Vagina (tissue), 2 donors: ENCODE data around the gene HAO1. TPM values are rescaled to one million over a fixed set of nuclear protein-coding genes. Genes with fewer than 3 reads are reported as not detected.

Source experiments
- DNase-seq, 2 donors: peaks; one replicate each; pipeline ENCODE4 v3.0.0-alpha.2; 2017; ENCODE audit errors: extremely low spot score in 2 of 2
- H3K27ac ChIP-seq: fragments of 200-600 bp; sonication (generic); one replicate; pipeline ENCODE4 v1.5.1; 2019
- H3K27me3 ChIP-seq: fragments of 200-600 bp; sonication (generic); one replicate; pipeline ENCODE4 v1.5.1; 2019
- H3K36me3 ChIP-seq, 2 donors: fragments of 200-600 bp; sonication (generic); one replicate each; pipeline ENCODE4 v1.5.1; 2017 to 2019
- H3K4me1 ChIP-seq: fragments of 200-600 bp; sonication (generic); one replicate; pipeline ENCODE4 v1.5.1; 2019
- H3K4me3 ChIP-seq, 2 donors: fragments of 200-600 bp; sonication (generic); 1 replicate in 1 of 2; 2 replicates in 1 of 2; pipeline ENCODE4 v1.5.1; 2016 to 2019
- H3K9me3 ChIP-seq: fragments of 200-600 bp; sonication (generic); one replicate; pipeline ENCODE4 v1.5.1; 2019
- POLR2A ChIP-seq, 2 donors: fragments of 450-650 bp; IDR thresholded peaks; one replicate each; pipeline ENCODE4 v1.6.1; 2017; ENCODE audit warnings: antibody characterized with exemption in 2 of 2, mild to moderate bottlenecking in 2 of 2, moderate library complexity in 2 of 2
- POLR2AphosphoS5 ChIP-seq, 2 donors: sonication (generic); formaldehyde crosslinking; IDR thresholded peaks; one replicate each; pipeline ENCODE4 v1.9.0; 2017; ENCODE audit warnings: antibody characterized with exemption in 2 of 2, mild to moderate bottlenecking in 2 of 2, low read depth in 1 of 2; ENCODE audit not compliant: insufficient read depth in 1 of 2
- intact Hi-C: fragments of 100-400 bp; cut with DNase I; formaldehyde crosslinking; loops from one replicate; pipeline ENCODE4 v1.15.1; 2023
- total RNA-seq: library from RNA; depleted of rRNA; stranded (reverse); fragments of >200 nt; gene quantifications from one replicate; pipeline ENCODE4 v1.2.3, GENCODE V29; 2016
- TF ChIP-seq, protein P1 (sequence below), 3 experiments: fragments of 450-650 bp in 2 of 3; fragments of 200-600 bp in 1 of 3; sonication (generic) in 1 of 3; IDR thresholded peaks; one replicate each; pipeline ENCODE4 v1.5.1; 2017 to 2019; ENCODE audit warnings: antibody characterized with exemption in 3 of 3, mild to moderate bottlenecking in 2 of 3, moderate library complexity in 2 of 3

The HAO1 gene
- total RNA-seq, 1 donor from 2014 or later = not detected

DNA sequence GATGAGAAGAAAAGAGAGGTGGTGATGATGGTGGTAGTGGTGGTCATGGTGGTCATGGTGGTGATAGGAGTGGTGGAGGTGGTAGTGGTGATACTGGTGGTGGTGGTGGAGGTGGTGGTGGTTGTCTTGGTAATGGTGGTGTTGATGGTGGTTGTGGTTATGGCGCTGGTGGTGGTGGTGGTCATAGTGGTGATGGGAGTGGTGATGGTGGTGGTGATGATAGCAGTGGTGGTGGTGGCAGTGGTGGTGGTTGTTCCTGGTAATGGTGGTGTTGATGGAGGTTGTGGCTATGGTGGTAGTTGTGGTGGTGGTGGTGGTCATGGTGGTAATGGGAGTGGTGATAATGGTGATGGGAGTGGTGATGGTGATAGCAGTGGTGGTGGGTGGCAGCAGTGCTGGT lies 36.8 kb downstream of the HAO1 start:
- Histone ChIP-seq H3K4me3 (no peak overlapping the region), H3K36me3 (no peaks in the 10 kb centered on the region), H3K27ac (no peak overlapping the region), H3K27me3 (no peaks in the 10 kb centered on the region), H3K4me1 (no peaks in the 10 kb centered on the region), H3K9me3 (no peaks in the 10 kb centered on the region)
- intact Hi-C loops = no loop called here
- TF ChIP-seq, protein P1, sequence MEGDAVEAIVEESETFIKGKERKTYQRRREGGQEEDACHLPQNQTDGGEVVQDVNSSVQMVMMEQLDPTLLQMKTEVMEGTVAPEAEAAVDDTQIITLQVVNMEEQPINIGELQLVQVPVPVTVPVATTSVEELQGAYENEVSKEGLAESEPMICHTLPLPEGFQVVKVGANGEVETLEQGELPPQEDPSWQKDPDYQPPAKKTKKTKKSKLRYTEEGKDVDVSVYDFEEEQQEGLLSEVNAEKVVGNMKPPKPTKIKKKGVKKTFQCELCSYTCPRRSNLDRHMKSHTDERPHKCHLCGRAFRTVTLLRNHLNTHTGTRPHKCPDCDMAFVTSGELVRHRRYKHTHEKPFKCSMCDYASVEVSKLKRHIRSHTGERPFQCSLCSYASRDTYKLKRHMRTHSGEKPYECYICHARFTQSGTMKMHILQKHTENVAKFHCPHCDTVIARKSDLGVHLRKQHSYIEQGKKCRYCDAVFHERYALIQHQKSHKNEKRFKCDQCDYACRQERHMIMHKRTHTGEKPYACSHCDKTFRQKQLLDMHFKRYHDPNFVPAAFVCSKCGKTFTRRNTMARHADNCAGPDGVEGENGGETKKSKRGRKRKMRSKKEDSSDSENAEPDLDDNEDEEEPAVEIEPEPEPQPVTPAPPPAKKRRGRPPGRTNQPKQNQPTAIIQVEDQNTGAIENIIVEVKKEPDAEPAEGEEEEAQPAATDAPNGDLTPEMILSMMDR (IDR thresholded peaks at IDR 0.05) = no peak
- no peak for TF ChIP-seq POLR2AphosphoS5 (IDR thresholded peaks at IDR 0.05; ENCODE audit: insufficient read depth in 1 of 2, low read depth in 1 of 2)
- no peak for TF ChIP-seq POLR2A (IDR thresholded peaks at IDR 0.05)
- no peak for DNase-seq

DNA sequence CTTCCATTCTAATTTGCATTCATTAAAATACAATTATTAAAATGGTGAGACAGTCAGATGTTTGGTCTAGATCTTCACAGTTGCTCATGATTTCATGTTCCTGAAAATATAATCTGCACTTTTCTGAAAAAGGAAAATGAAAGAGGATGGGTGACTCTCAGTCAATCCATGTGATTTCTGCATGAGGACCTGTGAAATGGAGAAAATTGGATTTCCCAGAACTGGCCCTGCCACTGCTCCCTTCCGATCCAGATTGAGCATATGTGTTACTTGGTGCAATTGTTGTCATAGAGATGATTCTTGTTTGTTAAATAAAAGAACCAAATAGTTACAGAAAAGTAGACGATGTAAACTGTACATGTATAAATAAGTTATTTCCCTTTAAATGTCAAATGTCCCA lies 37.4 kb downstream of the HAO1 start:
- DNase-seq = no peak
- no peak overlapping the region for H3K27ac ChIP-seq
- H3K27me3 ChIP-seq = no peaks in the 10 kb centered on the region
- intact Hi-C loops = no loop called here
- no peaks in the 10 kb centered on the region for H3K4me1 ChIP-seq
- no peak overlapping the region for H3K4me3 ChIP-seq
- no peaks in the 10 kb centered on the region for H3K9me3 ChIP-seq
- H3K36me3 ChIP-seq = no peaks in the 10 kb centered on the region
- TF ChIP-seq, protein P1 (IDR thresholded peaks at IDR 0.05) = no peak
- no peak for TF ChIP-seq POLR2AphosphoS5 (IDR thresholded peaks at IDR 0.05; ENCODE audit: insufficient read depth in 1 of 2, low read depth in 1 of 2)
- TF ChIP-seq POLR2A (IDR thresholded peaks at IDR 0.05) = no peak

DNA sequence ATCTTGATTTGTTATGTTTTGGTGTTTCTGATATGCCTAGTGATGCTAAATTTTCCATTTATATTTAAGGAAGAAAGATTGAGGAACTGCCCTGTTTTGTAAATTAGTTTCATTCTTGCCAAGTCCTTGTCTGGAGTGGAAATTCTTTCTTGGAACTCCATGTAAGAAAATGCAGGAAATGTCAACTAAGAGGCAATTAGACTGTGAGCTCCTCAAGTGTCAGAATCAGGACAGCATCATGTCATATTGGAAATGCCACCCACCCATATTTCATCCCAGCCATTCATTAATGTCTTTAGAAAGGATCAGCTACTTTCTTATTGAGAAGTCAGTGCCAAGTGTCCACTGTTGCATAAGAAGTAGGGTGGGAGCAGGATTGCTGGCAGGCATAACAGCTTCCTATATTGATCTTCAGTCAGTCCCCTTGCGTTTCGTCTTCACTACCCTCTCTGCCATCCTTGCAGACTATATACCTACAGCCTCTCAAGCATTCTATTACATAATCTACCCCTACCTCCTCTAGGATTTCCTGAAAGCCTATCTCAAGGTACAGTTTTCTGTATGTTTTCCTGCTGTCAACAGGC lies 42.4 kb downstream of the HAO1 start:
- no peak for TF ChIP-seq POLR2A (IDR thresholded peaks at IDR 0.05)
- TF ChIP-seq, protein P1 (IDR thresholded peaks at IDR 0.05) = no peak
- TF ChIP-seq POLR2AphosphoS5 (IDR thresholded peaks at IDR 0.05; ENCODE audit: insufficient read depth in 1 of 2, low read depth in 1 of 2) = no peak
- Histone ChIP-seq H3K27me3 (no peaks in the 10 kb centered on the region), H3K4me1 (no peaks in the 10 kb centered on the region), H3K36me3 (no peaks in the 10 kb centered on the region), H3K9me3 (no peaks in the 10 kb centered on the region), H3K27ac (no peak overlapping the region), H3K4me3 (no peak overlapping the region)
- intact Hi-C loops = no loop called here
- DNase-seq = no peak

DNA sequence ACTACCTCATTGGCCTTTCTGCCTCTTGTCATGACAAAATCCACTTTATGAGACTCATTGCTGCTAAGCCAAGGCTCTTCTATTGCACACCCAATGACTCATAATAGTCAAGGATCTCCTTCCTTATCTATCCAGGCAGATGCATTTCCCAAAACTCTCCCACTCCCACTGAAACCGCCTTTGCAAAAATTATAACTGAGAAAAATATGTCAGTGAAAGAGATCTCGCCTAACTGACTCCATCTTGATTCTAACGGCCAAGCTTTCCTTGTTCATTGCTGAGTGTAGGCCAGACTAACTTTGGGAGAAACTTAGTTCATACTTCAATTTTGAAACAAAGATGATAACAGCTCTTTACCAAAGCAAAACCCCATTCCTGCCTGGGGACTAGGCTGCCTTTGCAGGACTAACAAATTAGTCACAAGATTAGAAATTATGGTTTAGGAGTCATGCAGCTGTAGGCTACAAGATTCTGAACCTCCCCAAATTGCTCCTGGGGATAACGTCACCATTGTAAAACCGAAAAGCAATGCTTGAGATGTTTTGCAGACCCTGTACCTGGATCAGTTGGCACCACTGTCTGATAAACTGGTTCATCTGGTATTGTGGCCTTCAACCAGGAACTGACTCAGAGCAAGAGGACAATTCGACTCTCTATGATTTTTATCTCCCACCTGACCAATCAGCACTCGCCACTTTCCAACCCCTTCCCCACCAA lies 47.1 kb downstream of the HAO1 start:
- no peak overlapping the region for H3K4me3 ChIP-seq
- intact Hi-C loops = no loop called here
- no peaks in the 10 kb centered on the region for H3K4me1 ChIP-seq
- H3K9me3 ChIP-seq = no peaks in the 10 kb centered on the region
- no peak for TF ChIP-seq POLR2AphosphoS5 (IDR thresholded peaks at IDR 0.05; ENCODE audit: insufficient read depth in 1 of 2, low read depth in 1 of 2)
- H3K27me3 ChIP-seq = no peaks in the 10 kb centered on the region
- no peak overlapping the region for H3K27ac ChIP-seq
- H3K36me3 ChIP-seq = no peaks in the 10 kb centered on the region
- DNase-seq = no peak

DNA sequence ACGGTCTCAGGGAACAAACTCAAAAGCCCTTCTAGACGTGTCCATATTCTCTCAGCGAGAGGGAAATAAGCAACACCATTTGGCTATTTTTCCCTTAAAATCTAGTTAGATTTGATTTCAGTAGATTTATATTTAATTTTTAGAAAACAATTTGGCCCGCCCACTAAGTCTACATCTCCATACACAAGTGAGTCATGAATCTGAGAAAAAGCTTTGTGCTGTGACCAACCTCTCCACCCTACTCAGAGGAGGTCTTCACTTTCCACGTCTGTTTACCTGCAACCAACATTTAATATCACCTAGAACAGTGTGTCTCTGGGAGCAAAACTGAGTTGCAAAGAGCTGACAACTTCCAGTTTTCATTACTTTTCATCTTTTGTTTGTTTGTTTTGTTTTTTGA lies 48.6 kb downstream of the HAO1 start:
- no peak for DNase-seq
- TF ChIP-seq POLR2AphosphoS5 (IDR thresholded peaks at IDR 0.05; ENCODE audit: insufficient read depth in 1 of 2, low read depth in 1 of 2) = no peak
- no peak for TF ChIP-seq POLR2A (IDR thresholded peaks at IDR 0.05)
- TF ChIP-seq, protein P1 (IDR thresholded peaks at IDR 0.05) = no peak

More for the DNA sequence above, 48.6 kb downstream of the HAO1 start:
- Histone ChIP-seq H3K27ac (no peak overlapping the region), H3K9me3 (no peaks in the 10 kb centered on the region), H3K4me3 (no peak overlapping the region), H3K4me1 (no peaks in the 10 kb centered on the region), H3K27me3 (no peaks in the 10 kb centered on the region), H3K36me3 (no peaks in the 10 kb centered on the region)
- intact Hi-C loops = no loop called here
